ENCODE results near the gene HSPA9. TPM values are rescaled to one million over a fixed set of nuclear protein-coding genes. Genes with fewer than 3 reads are reported as not detected.

Gene HSPA9
- total and polyA plus RNA-seq, 10 of the 15 experiments (the other 5 are each of a cell fraction or from before 2014, with no cell fraction given), result 145 to 455 (median 343) TPM

DNA sequence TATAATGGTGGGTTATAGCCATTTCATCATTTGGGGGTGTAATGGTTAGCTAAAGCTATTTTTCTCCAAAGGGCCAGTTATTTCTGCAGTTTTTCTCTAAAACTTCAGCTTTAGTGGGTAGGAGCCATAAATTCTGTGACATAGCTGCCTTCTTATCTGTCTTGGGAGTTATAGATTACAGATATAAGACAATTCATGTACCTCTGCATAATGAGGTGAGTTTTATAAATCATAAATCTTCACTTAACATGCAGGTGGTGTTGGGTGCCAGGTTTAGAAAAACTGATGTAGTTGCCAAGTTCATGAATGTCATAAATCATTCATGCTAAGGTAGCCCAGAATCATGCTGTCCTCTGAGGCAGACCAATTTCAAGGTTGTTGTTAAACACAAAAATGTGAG is 10.0 kb upstream of the HSPA9 start:
- no peak for DNase-seq (ENCODE audit: low read depth, low spot score)
- H2AFZ ChIP-seq (ENCODE audit: control insufficient read depth, low read depth, low read length), result no peak overlapping the region
- intact Hi-C loops (cut with micrococcal nuclease; ENCODE audit: unreplicated experiment), result no loop called here
- H3K79me2 ChIP-seq (ENCODE audit: control insufficient read depth, insufficient read depth, low read length), result no peaks in the 10 kb centered on the region
- POLR2A ChIA-PET, result no interaction called here
- H4K20me1 ChIP-seq (ENCODE audit: control insufficient read depth, insufficient read depth), result no peaks in the 10 kb centered on the region
- H3K9me3 ChIP-seq (replicated peaks; ENCODE audit: control insufficient read depth, insufficient read depth, low read length), result no peaks in the 10 kb centered on the region
- in situ Hi-C loops (cut with MboI), result no loop called here
- CTCF ChIA-PET, result interaction anchor here (1.2 to 2.8 kb wide), 4 partner anchors 9 to 19 kb away, joined by 5 to 10 read pairs (median 8); partner anchors contain the start of gene HSPA9
- no peak for FAIRE-seq
- H3K4me3 ChIP-seq, result no peak overlapping the region
- ATAC-seq, result no peak
- H3K4me2 ChIP-seq (ENCODE audit: control insufficient read depth, insufficient read depth), result no peak overlapping the region
- no peaks in the 10 kb centered on the region for H3K36me3 ChIP-seq (ENCODE audit: control insufficient read depth in 2 of 2, insufficient read depth in 2 of 2, low read length in 1 of 2)
- no TSS peak for BruUV-seq (replicated peaks)
- SMC1A ChIA-PET (ENCODE audit: uncharacterized antibody, unreplicated experiment), result interaction anchor here (1.0 to 2.0 kb wide), 7 partner anchors 9 to 208 kb away, joined by 3 to 6 read pairs (median 4); partner anchors contain the start of gene HSPA9
- RAD21 ChIA-PET (ENCODE audit: unreplicated experiment), result no interaction called here
- no peak overlapping the region for H3K27ac ChIP-seq (ENCODE audit: control insufficient read depth, insufficient read depth)
- H3K9ac ChIP-seq (ENCODE audit: control insufficient read depth, insufficient read depth, low read length), result no peak overlapping the region
- no peaks in the 10 kb centered on the region; a peak in 1 of 4 replicates for H3K27me3 ChIP-seq (replicated peaks in 1 of 2; ENCODE audit: control insufficient read depth in 2 of 2, insufficient read depth in 2 of 2, low read length in 1 of 2)
- no peaks in the 10 kb centered on the region for H3K4me1 ChIP-seq (ENCODE audit: control insufficient read depth, insufficient read depth, low read length)
- TF ChIP-seq KDM1A (IDR thresholded peaks at IDR 0.05; ENCODE audit: borderline replicate concordance) (no peak), RAD51 (IDR thresholded peaks at IDR 0.05) (no peak), CREB1 (IDR thresholded peaks at IDR 0.05; ENCODE audit: low read depth) (no peak), EZH2 (IDR thresholded peaks at IDR 0.05; ENCODE audit: borderline replicate concordance, control insufficient read depth, low read depth, low read length) (no peak)

DNA sequence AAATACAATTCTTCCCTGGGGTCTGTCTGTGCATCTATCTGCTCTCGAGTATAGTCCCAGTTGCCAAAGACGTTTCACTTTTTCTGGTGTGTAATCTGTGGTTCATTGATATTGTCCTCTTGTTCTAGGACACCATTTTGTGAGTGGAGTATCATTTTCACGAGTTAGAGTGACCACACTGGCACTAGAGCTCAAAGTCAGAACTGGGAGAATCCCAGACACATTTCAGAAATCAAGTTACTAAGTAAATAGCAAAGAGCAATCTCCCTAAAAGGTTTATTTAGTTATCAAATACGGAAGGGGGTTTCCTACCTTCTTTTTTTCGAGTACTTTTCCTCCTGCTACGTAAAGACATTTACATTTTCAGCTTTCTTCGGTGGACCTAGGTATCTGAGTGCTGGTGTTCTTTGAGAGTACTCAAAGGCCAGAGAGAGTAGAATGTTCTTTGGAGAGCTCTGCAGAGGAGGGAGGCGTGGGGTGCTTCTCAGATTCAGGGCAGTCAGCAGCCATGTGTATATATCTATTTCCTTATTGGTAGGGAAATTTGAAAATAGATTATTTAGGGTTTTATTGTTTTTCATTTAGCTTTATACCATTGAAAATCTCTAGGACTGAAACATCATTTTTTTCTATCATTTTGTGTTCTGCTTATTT is 8.9 kb upstream of the HSPA9 start:
- in situ Hi-C loops (cut with MboI), result no loop called here
- Histone ChIP-seq H3K9ac (ENCODE audit: control insufficient read depth, insufficient read depth, low read length) (no peak overlapping the region), H3K4me1 (ENCODE audit: control insufficient read depth, insufficient read depth, low read length) (no peaks in the 10 kb centered on the region), H3K9me3 (replicated peaks; ENCODE audit: control insufficient read depth, insufficient read depth, low read length) (no peaks in the 10 kb centered on the region), H3K4me2 (ENCODE audit: control insufficient read depth, insufficient read depth) (no peak overlapping the region), H4K20me1 (ENCODE audit: control insufficient read depth, insufficient read depth) (no peaks in the 10 kb centered on the region), H3K79me2 (ENCODE audit: control insufficient read depth, insufficient read depth, low read length) (no peaks in the 10 kb centered on the region), H2AFZ (ENCODE audit: control insufficient read depth, low read depth, low read length) (no peak overlapping the region), H3K4me3 (no peak overlapping the region), H3K36me3 (ENCODE audit: control insufficient read depth in 2 of 2, insufficient read depth in 2 of 2, low read length in 1 of 2) (no peaks in the 10 kb centered on the region), H3K27me3 (replicated peaks in 1 of 2; ENCODE audit: control insufficient read depth in 2 of 2, insufficient read depth in 2 of 2, low read length in 1 of 2) (no peaks in the 10 kb centered on the region; a peak in 1 of 4 replicates), H3K27ac (ENCODE audit: control insufficient read depth, insufficient read depth) (no peak overlapping the region)
- no peak for DNase-seq (ENCODE audit: low read depth, low spot score)
- no peak for TF ChIP-seq CREM (IDR thresholded peaks at IDR 0.05; ENCODE audit: low read depth)
- CTCF ChIA-PET, result interaction anchor here (0.7 to 2.8 kb wide), 6 partner anchors 10 to 49 kb away, joined by 3 to 10 read pairs (median 6); no protein-coding TSS in a partner anchor
- RAD21 ChIA-PET (ENCODE audit: unreplicated experiment), result no interaction called here
- SMC1A ChIA-PET (ENCODE audit: uncharacterized antibody, unreplicated experiment), result interaction anchor here (0.7 to 2.0 kb wide), 7 partner anchors 8 to 209 kb away, joined by 3 to 6 read pairs (median 4); partner anchors contain the start of gene HSPA9
- no TSS peak for BruUV-seq (replicated peaks)
- no peak for FAIRE-seq
- 39% methylated on average over 8 of the region's 8 CpGs for WGBS (ENCODE audit: insufficient coverage, insufficient replicate concordance, low lambda C conversion rate, missing lambda C conversion rate)
- ATAC-seq, result no peak
- intact Hi-C loops (cut with micrococcal nuclease; ENCODE audit: unreplicated experiment), result no loop called here
- POLR2A ChIA-PET, result interaction anchor here (0.6 kb wide), 1 partner anchor 33 kb away, joined by 4 read pairs; no protein-coding TSS in a partner anchor
